GM19193 (cell line): ENCODE measurements around the gene DDX41.

ENCODE experiments used
- POLR2A ChIP-seq: IDR thresholded peaks from 4 replicates; pipeline ENCODE4 v1.6.1; 2011; ENCODE audit not compliant: insufficient read depth, insufficient read length; ENCODE audit errors: extremely low read depth

The DDX41 gene

GRCh38 chr5:177498013-177498787 is 18.6 kb downstream of the DDX41 start:
- TF ChIP-seq POLR2A: no peak

- peak; percentile 92 for TF ChIP-seq POLR2A
Measured at GRCh38 chr5:177497292-177498012, 19.3 kb downstream of the DDX41 start, which contains the start of gene PDLIM7. Gene PDLIM7 (minus strand): TSS chr5:177497604. CDS start chr5:177496512, 1,092 bp downstream.

GRCh38 chr5:177496727-177497291 is 20.0 kb downstream of the DDX41 start:
- no peak for TF ChIP-seq POLR2A

- no peak for TF ChIP-seq POLR2A
Measured at GRCh38 chr5:177496070-177496726, 20.6 kb downstream of the DDX41 start.

- no peak for TF ChIP-seq POLR2A
Measured at GRCh38 chr5:177495243-177496060, 21.3 kb downstream of the DDX41 start.

GRCh38 chr5:177494346-177495195 is 22.2 kb downstream of the DDX41 start:
- no peak for TF ChIP-seq POLR2A

- no peak for TF ChIP-seq POLR2A
Measured at GRCh38 chr5:177493795-177494345, 22.9 kb downstream of the DDX41 start.

GRCh38 chr5:177492841-177493240 is 23.9 kb downstream of the DDX41 start:
- TF ChIP-seq POLR2A: no peak

GRCh38 chr5:177491983-177492746 is 24.6 kb downstream of the DDX41 start:
- no peak for TF ChIP-seq POLR2A

GRCh38 chr5:177491429-177491945 is 25.3 kb downstream of the DDX41 start:
- no peak for TF ChIP-seq POLR2A

GRCh38 chr5:177490992-177491391 is 25.8 kb downstream of the DDX41 start:
- no peak for TF ChIP-seq POLR2A

GRCh38 chr5:177490311-177490991 is 26.3 kb downstream of the DDX41 start:
- TF ChIP-seq POLR2A: no peak

- no peak for TF ChIP-seq POLR2A
Measured at GRCh38 chr5:177489119-177489716, 27.5 kb downstream of the DDX41 start.
